AG04450 (cell line): ENCODE measurements around the gene TMEM255B. TPM values are rescaled to one million over a fixed set of nuclear protein-coding genes. Genes with fewer than 3 reads are reported as not detected.

Experiments
- CTCF ChIA-PET: fragments of 300-600, 350-600 bp; formaldehyde crosslinking; extraction: SDS; loops from one replicate; lab custom pipeline; 2022; ENCODE audit warnings: antibody characterized with exemption, inconsistent platforms; lab: Charles Lee
- POLR2A ChIA-PET: fragments of 350-600 bp; formaldehyde crosslinking; extraction: SDS; loops from one replicate; lab custom pipeline; 2021; ENCODE audit warnings: antibody characterized with exemption, inconsistent platforms; lab: Yijun Ruan, JAX
- DNase-seq: peaks from one replicate; pipeline ENCODE4 v3.0.0-alpha.2; 2011; ENCODE audit warnings: low read depth, low spot score
- H3K27ac ChIP-seq: one replicate; pipeline ENCODE4 v1.5.1; 2012; ENCODE audit warnings: low read depth, low read length, control low read depth
- H3K27me3 ChIP-seq: one replicate; pipeline ENCODE4 v1.6.0; 2012; ENCODE audit warnings: low read length; ENCODE audit not compliant: control insufficient read depth, insufficient read depth
- H3K4me3 ChIP-seq: 2 replicates; pipeline ENCODE4 v1.5.1; 2011; ENCODE audit warnings: mild to moderate bottlenecking, low read depth, low read length, control low read depth
- H3K9me3 ChIP-seq: 2 replicates; pipeline ENCODE4 v1.5.1; 2012; ENCODE audit warnings: low read length; ENCODE audit not compliant: control insufficient read depth, insufficient read depth
- polyA plus RNA-seq: library from polyadenylated mRNA; depleted of rRNA; stranded (reverse); fragments of >200 nt; gene quantifications from 2 replicates; pipeline ENCODE4 v1.2.3, GENCODE V29; 2011
- TF ChIP-seq, protein P1 (sequence below): IDR thresholded peaks from 2 replicates; pipeline ENCODE4 v1.5.1; 2011; ENCODE audit warnings: low read depth, low read length, control low read depth, inconsistent platforms

TMEM255B gene
- polyA plus RNA-seq, 1 experiment = 4.1 TPM

DNA sequence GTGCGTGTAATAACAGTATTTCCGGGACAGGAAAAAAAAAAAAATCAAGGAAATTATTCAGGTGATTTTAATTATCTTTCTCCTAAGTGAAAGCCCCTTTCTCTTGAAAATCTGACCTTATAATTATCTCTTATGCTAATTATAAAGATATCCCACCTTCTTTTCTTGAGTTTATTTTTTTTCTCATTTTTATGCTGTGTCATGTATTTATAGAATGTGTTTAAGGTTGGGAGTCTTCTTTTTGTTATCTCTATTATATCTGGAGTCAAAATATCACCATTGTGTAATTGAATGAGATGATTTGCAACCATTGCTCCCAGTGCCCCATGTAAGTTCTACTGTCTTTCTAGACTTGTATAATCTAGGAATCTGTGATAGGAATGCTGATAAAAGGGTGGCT is 3.0 kb downstream of the TMEM255B start:
- Histone ChIP-seq H3K27ac (no peak overlapping the region), H3K4me3 (no peak overlapping the region), H3K9me3 (no peaks in the 10 kb centered on the region; the same call in 1 of the 2 replicates), H3K27me3 (peaks cover 26% of the 10 kb centered on the region)
- ChIA-PET POLR2A (no interaction called here), CTCF (no interaction called here)
- TF ChIP-seq, protein P1, sequence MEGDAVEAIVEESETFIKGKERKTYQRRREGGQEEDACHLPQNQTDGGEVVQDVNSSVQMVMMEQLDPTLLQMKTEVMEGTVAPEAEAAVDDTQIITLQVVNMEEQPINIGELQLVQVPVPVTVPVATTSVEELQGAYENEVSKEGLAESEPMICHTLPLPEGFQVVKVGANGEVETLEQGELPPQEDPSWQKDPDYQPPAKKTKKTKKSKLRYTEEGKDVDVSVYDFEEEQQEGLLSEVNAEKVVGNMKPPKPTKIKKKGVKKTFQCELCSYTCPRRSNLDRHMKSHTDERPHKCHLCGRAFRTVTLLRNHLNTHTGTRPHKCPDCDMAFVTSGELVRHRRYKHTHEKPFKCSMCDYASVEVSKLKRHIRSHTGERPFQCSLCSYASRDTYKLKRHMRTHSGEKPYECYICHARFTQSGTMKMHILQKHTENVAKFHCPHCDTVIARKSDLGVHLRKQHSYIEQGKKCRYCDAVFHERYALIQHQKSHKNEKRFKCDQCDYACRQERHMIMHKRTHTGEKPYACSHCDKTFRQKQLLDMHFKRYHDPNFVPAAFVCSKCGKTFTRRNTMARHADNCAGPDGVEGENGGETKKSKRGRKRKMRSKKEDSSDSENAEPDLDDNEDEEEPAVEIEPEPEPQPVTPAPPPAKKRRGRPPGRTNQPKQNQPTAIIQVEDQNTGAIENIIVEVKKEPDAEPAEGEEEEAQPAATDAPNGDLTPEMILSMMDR = no peak
- no peak for DNase-seq

DNA sequence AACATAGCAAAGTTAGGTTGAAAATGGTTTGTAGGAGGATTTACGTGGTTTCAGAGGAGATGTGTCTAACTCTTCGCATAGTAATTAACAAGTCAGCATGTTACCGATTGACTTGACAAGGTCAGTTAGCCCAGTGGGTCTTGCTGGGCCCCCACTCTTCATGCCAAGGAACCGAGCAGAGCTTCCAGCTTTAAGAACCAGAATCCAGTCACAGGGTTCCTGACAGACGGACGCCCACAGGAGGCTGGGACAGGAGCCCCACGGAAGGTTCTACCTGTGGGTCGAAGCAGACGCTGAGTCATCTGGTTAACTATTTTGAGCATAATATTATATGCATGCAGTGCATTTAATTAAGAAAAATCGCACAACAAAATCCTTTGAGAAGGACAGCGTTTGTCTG is 3.5 kb downstream of the TMEM255B start:
- POLR2A ChIA-PET = no interaction called here
- TF ChIP-seq, protein P1 = no peak
- Histone ChIP-seq H3K9me3 (no peaks in the 10 kb centered on the region; the same call in 1 of the 2 replicates), H3K4me3 (no peak overlapping the region), H3K27ac (no peak overlapping the region), H3K27me3 (peaks cover 26% of the 10 kb centered on the region)
- CTCF ChIA-PET = no interaction called here
- DNase-seq = no peak

DNA sequence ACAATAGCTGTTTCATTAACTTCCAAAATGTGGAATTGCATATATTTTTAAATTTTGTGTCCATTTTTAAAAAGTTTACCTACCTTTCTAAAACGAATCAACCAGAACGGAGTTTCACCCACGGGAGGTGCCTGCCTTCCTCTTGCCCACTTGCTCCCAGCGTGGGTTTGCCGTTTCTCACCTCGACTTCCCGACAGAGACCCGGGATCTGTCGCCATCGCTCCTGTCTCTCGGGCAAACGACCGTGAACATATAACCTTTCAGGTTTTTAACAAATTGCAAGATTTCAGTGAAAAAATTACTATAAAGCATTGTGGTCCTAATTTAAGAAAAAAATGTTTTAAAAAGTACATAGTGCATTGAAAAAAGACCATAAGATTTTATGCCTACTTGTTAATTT is 4.2 kb downstream of the TMEM255B start:
- H3K27ac ChIP-seq = no peak overlapping the region
- peaks cover 26% of the 10 kb centered on the region for H3K27me3 ChIP-seq
- H3K4me3 ChIP-seq = no peak overlapping the region
- POLR2A ChIA-PET = no interaction called here
- no peak for DNase-seq
- TF ChIP-seq, protein P1 = no peak
- H3K9me3 ChIP-seq = peaks cover 4% of the 10 kb centered on the region; the same call in 1 of the 2 replicates
- CTCF ChIA-PET = no interaction called here

GRCh38 chr13:113763961-113764792 is 5.2 kb downstream of the TMEM255B start:
- peaks cover 26% of the 10 kb centered on the region for H3K27me3 ChIP-seq
- H3K4me3 ChIP-seq = no peak overlapping the region
- CTCF ChIA-PET = no interaction called here
- peaks cover 7% of the 10 kb centered on the region; the same call in 1 of the 2 replicates for H3K9me3 ChIP-seq
- POLR2A ChIA-PET = no interaction called here
- DNase-seq = no peak
- TF ChIP-seq, protein P1 = no peak
- no peak overlapping the region for H3K27ac ChIP-seq

GRCh38 chr13:113764793-113765563 is 6.0 kb downstream of the TMEM255B start:
- TF ChIP-seq, protein P1 = no peak
- H3K4me3 ChIP-seq = no peak overlapping the region
- H3K27me3 ChIP-seq = peaks cover 23% of the 10 kb centered on the region
- POLR2A ChIA-PET = no interaction called here
- DNase-seq = no peak
- CTCF ChIA-PET = no interaction called here
- no peak overlapping the region for H3K27ac ChIP-seq
- H3K9me3 ChIP-seq = peaks cover 7% of the 10 kb centered on the region; the same call in 1 of the 2 replicates
